Adrenal gland (tissue), 12 donors: ENCODE measurements around the gene ZDHHC11B. TPM values are rescaled to one million over a fixed set of nuclear protein-coding genes. Genes with fewer than 3 reads are reported as not detected.

Source experiments
- DNase-seq, 7 donors: peaks; one replicate each; pipeline ENCODE4 v3.0.0-alpha.2; 2019 to 2020
- H3K27ac ChIP-seq, 5 donors: fragments of 200-600 bp; sonication (generic) in 4 of 5; 1 replicate in 3 of 5; 2 replicates in 2 of 5; pipeline versions ENCODE4 v1.5.1 to v1.8.0; 2016 to 2020; ENCODE audit warnings: mild to moderate bottlenecking in 1 of 5
- H3K27me3 ChIP-seq: fragments of 200-600 bp; 2 replicates; pipeline ENCODE4 v1.8.0; 2021
- H3K36me3 ChIP-seq, 2 donors: fragments of 200-600 bp; replicated peaks in 1 of 2; 1 replicate in 1 of 2; 2 replicates in 1 of 2; pipeline versions ENCODE4 v1.5.1 to v1.8.0; 2018 to 2022
- H3K4me1 ChIP-seq, 2 donors: fragments of 200-600 bp; replicated peaks in 1 of 2; 1 replicate in 1 of 2; 2 replicates in 1 of 2; pipeline versions ENCODE4 v1.5.1 to v1.8.0; 2018 to 2021
- H3K4me3 ChIP-seq, 4 donors: fragments of 200-600 bp; sonication (generic) in 3 of 4; one replicate each; pipeline ENCODE4 v1.5.1; 2016 to 2018
- H3K9me3 ChIP-seq, 3 donors: fragments of 200-600 bp; sonication (generic) in 1 of 3; replicated peaks in 1 of 3; 1 replicate in 2 of 3; 2 replicates in 1 of 3; pipeline versions ENCODE4 v1.5.1 to v1.8.0; 2016 to 2021
- CTCF ChIP-seq, 6 experiments: fragments of 450-650 bp in 4 of 6; fragments of 200-600 bp in 2 of 6; sonication (generic) in 1 of 6; IDR thresholded peaks; 1 replicate in 5 of 6; 2 replicates in 1 of 6; pipeline versions ENCODE4 v1.5.1 to v1.8.0; 2016 to 2021; ENCODE audit warnings: antibody characterized with exemption in 6 of 6, mild to moderate bottlenecking in 2 of 6, moderate library complexity in 1 of 6
- POLR2A ChIP-seq, 2 donors: fragments of 450-650 bp; IDR thresholded peaks; one replicate each; pipeline ENCODE4 v1.6.1; 2017; ENCODE audit warnings: antibody characterized with exemption in 2 of 2, mild to moderate bottlenecking in 2 of 2, moderate library complexity in 1 of 2
- WGBS, 4 donors: extraction: QIAGEN DNeasy Blood & Tissue Kit in 2 of 4; methylation state at CpG; one replicate each; pipeline versions ENCODE4 v1.1.5 to v1.1.7; 2013 to 2017; 5-methylcytosine and 5-hydroxymethylcytosine counted together
- intact Hi-C, 2 donors: fragments of 100-400 bp; cut with DNase I; formaldehyde crosslinking; loops; one replicate each; pipeline versions ENCODE4 v1.14.1 to v1.15.0; 2022 to 2023
- polyA plus RNA-seq, 3 donors: library from polyadenylated mRNA; stranded (reverse); fragments of 200-250 nt in 2 of 3; fragments of 350-450 nt in 1 of 3; fragmentation: Illumina TruSeq in 1 of 3; extraction: RNeasy Lipid Tissue Mini Kit (QIAGEN cat#74804) in 1 of 3; gene quantifications; one replicate each; pipeline ENCODE4 v1.2.3, GENCODE V29; 2013 to 2014
- total RNA-seq, 9 donors: library from RNA; depleted of rRNA in 4 of 9; stranded (reverse); fragments of >200 nt in 4 of 9; fragments of 120-200 nt in 1 of 9; fragmentation: NEBNext Ultra II Directional in 1 of 9; extraction: Animal tissue kit (Norgen Biotek cat#: 25700) in 1 of 9; gene quantifications; one replicate each; pipeline versions ENCODE4 v1.1.0 to v1.2.4, GENCODE V29; 2013 to 2023
- donor health status: healthy with polysubstance abuse.
- donor health status: Bipolar disorder and iron deficiency.
- donor health status: DM: yes; HTN: yes; CAD: no.
- donor health status: DM: no; HTN: no; CAD: no.
- donor health status: DM: no; HTN: no; CAD: no.
- donor health status: DM: yes; HTN: yes; CAD: no.

ZDHHC11B gene
- total and polyA plus RNA-seq, 12 donors = 0.64 to 7.8 (median 1.5) TPM; not detected in 2

- H3K27ac ChIP-seq = no peak overlapping the region
- H3K4me1 ChIP-seq = no peaks in the 10 kb centered on the region
- intact Hi-C loops = no loop called here
- 94 to 98% (median 96%) methylated on average over 17 to 38 of the region's 38 CpGs for WGBS, 4 donors
- no peaks in the 10 kb centered on the region for H3K27me3 ChIP-seq
- no peaks in the 10 kb centered on the region for H3K9me3 ChIP-seq
- H3K4me3 ChIP-seq = no peak overlapping the region
- no peak for TF ChIP-seq POLR2A (IDR thresholded peaks at IDR 0.05)
- TF ChIP-seq CTCF (IDR thresholded peaks at IDR 0.05) = no peak
- DNase-seq = no peak
- peaks cover 0 to 5% of the 10 kb centered on the region in 2 donors for H3K36me3 ChIP-seq
Measured at GRCh38 chr5:663436-664342, 120.8 kb downstream of the ZDHHC11B start.

GRCh38 chr5:662751-663435, 121.6 kb downstream of the ZDHHC11B start:
- Histone ChIP-seq H3K36me3 (peaks cover 0 to 5% of the 10 kb centered on the region in 2 donors), H3K9me3 (no peaks in the 10 kb centered on the region), H3K27me3 (no peaks in the 10 kb centered on the region), H3K27ac (no peak overlapping the region), H3K4me3 (no peak overlapping the region), H3K4me1 (no peaks in the 10 kb centered on the region)
- intact Hi-C loops = no loop called here
- TF ChIP-seq CTCF (IDR thresholded peaks at IDR 0.05) (no peak), POLR2A (IDR thresholded peaks at IDR 0.05) (no peak)
- 93 to 98% (median 95%) methylated on average over 50 to 56 of the region's 56 CpGs for WGBS, 4 donors
- no peak for DNase-seq

- DNase-seq = no peak
- H3K27me3 ChIP-seq = no peaks in the 10 kb centered on the region
- H3K27ac ChIP-seq = no peak overlapping the region
- no peak for TF ChIP-seq POLR2A (IDR thresholded peaks at IDR 0.05)
- TF ChIP-seq CTCF (IDR thresholded peaks at IDR 0.05) = no peak
- no peaks in the 10 kb centered on the region for H3K9me3 ChIP-seq
- no peak overlapping the region for H3K4me3 ChIP-seq
- 96 to 98% (median 98%) methylated on average over 28 to 53 of the region's 53 CpGs for WGBS, 4 donors
- peaks cover 0 to 5% of the 10 kb centered on the region in 2 donors for H3K36me3 ChIP-seq
- H3K4me1 ChIP-seq = no peaks in the 10 kb centered on the region
- intact Hi-C loops = no loop called here
Measured at GRCh38 chr5:661891-662750, 122.4 kb downstream of the ZDHHC11B start.
